ENCODE results near the gene CD300H. TPM values are rescaled to one million over a fixed set of nuclear protein-coding genes. Genes with fewer than 3 reads are reported as not detected.

Gene CD300H
- total RNA-seq, 1 donor from 2014 or later: not detected

- no peak for DNase-seq
Observed at GRCh38 chr17:74549343-74549742, 18.0 kb downstream of the CD300H start.

- DNase-seq: peak; percentile 13
Observed at GRCh38 chr17:74547736-74548135, 19.6 kb downstream of the CD300H start.

GRCh38 chr17:74547264-74547663, 20.0 kb downstream of the CD300H start:
- DNase-seq: no peak

GRCh38 chr17:74546586-74546985, 20.7 kb downstream of the CD300H start:
- no peak for DNase-seq

GRCh38 chr17:74545843-74546230, 21.5 kb downstream of the CD300H start, which contains the start of gene CD300C:
Gene CD300C (minus strand): TSS chr17:74546115. CDS start chr17:74545782, 333 bp downstream.
- DNase-seq: no peak

- DNase-seq: no peak
Observed at GRCh38 chr17:74544991-74545842, 22.1 kb downstream of the CD300H start.

- no peak for DNase-seq
Observed at GRCh38 chr17:74543891-74544760, 23.2 kb downstream of the CD300H start.

- no peak for DNase-seq
Observed at GRCh38 chr17:74543406-74543805, 23.9 kb downstream of the CD300H start.

GRCh38 chr17:74542727-74543383, 24.5 kb downstream of the CD300H start:
- DNase-seq: no peak

GRCh38 chr17:74542166-74542565, 25.1 kb downstream of the CD300H start:
- no peak for DNase-seq

- DNase-seq: no peak
Observed at GRCh38 chr17:74541176-74542111, 25.9 kb downstream of the CD300H start.

- DNase-seq: no peak
Observed at GRCh38 chr17:74539281-74539820, 28.0 kb downstream of the CD300H start.

GRCh38 chr17:74536890-74537289, 30.4 kb downstream of the CD300H start:
- no peak for DNase-seq

- DNase-seq: no peak
Observed at GRCh38 chr17:74532115-74532514, 35.2 kb downstream of the CD300H start.

GRCh38 chr17:74531231-74531761, 36.0 kb downstream of the CD300H start, which contains the start of gene CD300LB:
Gene CD300LB (minus strand): TSS chr17:74531475. CDS start chr17:74531350, 125 bp downstream.
- no peak for DNase-seq

GRCh38 chr17:74530831-74531150, 36.5 kb downstream of the CD300H start:
- DNase-seq: no peak

- no peak for DNase-seq
Observed at GRCh38 chr17:74529243-74529642, 38.1 kb downstream of the CD300H start.

GRCh38 chr17:74528491-74529199, 38.7 kb downstream of the CD300H start:
- peak; percentile 22 for DNase-seq

GRCh38 chr17:74527756-74528155, 39.6 kb downstream of the CD300H start:
- no peak for DNase-seq

- DNase-seq: no peak
Observed at GRCh38 chr17:74527081-74527480, 40.2 kb downstream of the CD300H start.
